HG03521 (cell line): ENCODE data around the gene RSRC1.
"Not testable (repeated sequence)": the region's sequence is repeated elsewhere in the genome, so short reads cannot be mapped to it uniquely, and the experiment has no call there.

Experiments used
- ATAC-seq: cut with Tn5 transposase; IDR thresholded peaks from one replicate; pipeline ENCODE4 v1.9.1; 2021; ENCODE audit warnings: mild to moderate bottlenecking, moderate library complexity; ENCODE audit not compliant: unreplicated experiment

Gene RSRC1

GRCh38 chr3:158381262-158381868 is 271.5 kb downstream of the RSRC1 start:
- no peak for ATAC-seq

- no peak for ATAC-seq
Measured at GRCh38 chr3:158382479-158382878, 272.6 kb downstream of the RSRC1 start.

GRCh38 chr3:158384019-158384418 is 274.1 kb downstream of the RSRC1 start:
- peak; percentile 87 for ATAC-seq

GRCh38 chr3:158395421-158395820 is 285.5 kb downstream of the RSRC1 start:
- ATAC-seq, result no peak

GRCh38 chr3:158402590-158402989 is 292.7 kb downstream of the RSRC1 start:
- ATAC-seq, result no peak

GRCh38 chr3:158403013-158403412 is 293.1 kb downstream of the RSRC1 start:
- no peak for ATAC-seq

GRCh38 chr3:158404131-158404718 is 294.3 kb downstream of the RSRC1 start:
- ATAC-seq, result no peak

GRCh38 chr3:158405507-158405906 is 295.6 kb downstream of the RSRC1 start:
- ATAC-seq, result no peak

GRCh38 chr3:158407844-158408517 is 298.1 kb downstream of the RSRC1 start:
- no peak for ATAC-seq

- ATAC-seq, result not testable (repeated sequence)
Measured at GRCh38 chr3:158408518-158408897, 298.6 kb downstream of the RSRC1 start.

GRCh38 chr3:158418035-158418434 is 308.1 kb downstream of the RSRC1 start:
- ATAC-seq, result no peak

GRCh38 chr3:158419820-158420653 is 310.1 kb downstream of the RSRC1 start:
- no peak for ATAC-seq

- ATAC-seq, result peak; percentile 87
Measured at GRCh38 chr3:158420654-158421396, 310.9 kb downstream of the RSRC1 start.

GRCh38 chr3:158430448-158430847 is 320.6 kb downstream of the RSRC1 start:
- no peak for ATAC-seq

- no peak for ATAC-seq
Measured at GRCh38 chr3:158430968-158431367, 321.1 kb downstream of the RSRC1 start.

GRCh38 chr3:158431829-158432228 is 321.9 kb downstream of the RSRC1 start:
- no peak for ATAC-seq

- peak; percentile 77 for ATAC-seq
Measured at GRCh38 chr3:158434412-158435038, 324.6 kb downstream of the RSRC1 start.

- ATAC-seq, result peak; percentile 77
Measured at GRCh38 chr3:158443632-158444031, 333.7 kb downstream of the RSRC1 start.

- no peak for ATAC-seq
Measured at GRCh38 chr3:158447408-158447807, 337.5 kb downstream of the RSRC1 start.

- no peak for ATAC-seq
Measured at GRCh38 chr3:158451405-158452055, 341.6 kb downstream of the RSRC1 start.
